GM19238 (cell line): ENCODE results near the gene CHRNE.
A peak's percentile ranks its signal among the peaks of the same experiment; 100 is the strongest.
"Not testable (repeated sequence)": the region's sequence is repeated elsewhere in the genome, so short reads cannot be mapped to it uniquely, and the experiment has no call there.

ENCODE experiments used
- DNase-seq: peaks from one replicate; pipeline ENCODE4 v3.0.0; 2011; ENCODE audit warnings: low spot score; ENCODE audit not compliant: insufficient read length

The CHRNE gene

DNA sequence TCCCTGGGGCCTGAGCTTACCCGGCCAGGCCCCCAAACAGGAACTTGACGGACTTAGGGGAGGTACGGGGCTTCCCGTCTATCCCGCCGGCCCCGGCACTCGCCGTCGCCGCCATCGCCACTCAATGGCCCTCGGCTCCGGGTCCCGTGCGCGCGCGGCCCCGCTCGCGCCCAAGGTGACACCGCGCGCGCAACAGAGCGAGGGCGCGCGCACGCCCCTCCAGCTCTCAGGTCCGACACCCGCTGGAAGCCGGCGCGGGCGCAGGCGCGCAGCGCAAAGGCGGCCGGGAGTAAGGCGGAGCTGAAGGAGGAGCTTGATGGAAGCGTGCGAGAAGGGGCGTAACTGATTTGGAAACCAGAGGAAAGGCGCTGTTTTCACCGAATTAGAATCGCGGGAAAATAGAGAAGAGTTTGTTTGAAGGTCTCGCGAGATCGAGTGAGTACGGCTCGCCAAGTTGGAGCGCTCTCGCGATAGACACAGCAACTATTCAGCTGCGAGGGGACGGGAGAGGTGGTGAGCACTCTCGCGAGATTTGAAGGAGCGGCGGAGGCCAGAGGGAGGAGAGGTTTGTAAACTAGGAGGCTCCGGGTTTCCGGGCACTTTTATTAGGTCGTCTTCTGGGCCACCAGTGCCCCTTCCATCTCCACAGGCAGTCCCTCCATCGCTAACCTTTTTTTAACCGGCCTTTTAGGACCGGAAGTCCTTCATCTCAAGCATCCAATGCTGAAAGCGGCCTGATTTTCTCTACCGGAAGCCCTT lies 37.1 kb upstream of the CHRNE start, which contains the start of the genes RNF167 and SLC25A11:
Gene RNF167, plus strand, starts transcription at position 473 of the 759 bp plus-strand sequence. CDS start 642 bp downstream, outside the sequence.
Gene SLC25A11, minus strand, starts transcription at position 251 of the 759 bp plus-strand sequence. Its CDS starts 136 bp downstream, at position 115.
- peak; percentile 93 for DNase-seq

DNA sequence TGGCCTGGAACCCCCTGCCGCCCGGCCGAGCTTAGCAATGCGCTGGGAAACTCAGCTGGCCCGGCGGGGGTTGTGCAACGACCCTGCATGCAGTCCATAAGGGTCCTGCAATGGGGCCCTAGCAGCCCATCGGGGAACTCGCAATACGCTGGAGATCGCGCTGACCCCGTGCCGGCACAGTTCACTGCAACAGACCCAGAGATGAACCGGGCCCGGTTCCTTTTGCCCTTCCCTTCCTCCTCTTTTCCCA lies 36.6 kb upstream of the CHRNE start:
- DNase-seq: no peak

DNA sequence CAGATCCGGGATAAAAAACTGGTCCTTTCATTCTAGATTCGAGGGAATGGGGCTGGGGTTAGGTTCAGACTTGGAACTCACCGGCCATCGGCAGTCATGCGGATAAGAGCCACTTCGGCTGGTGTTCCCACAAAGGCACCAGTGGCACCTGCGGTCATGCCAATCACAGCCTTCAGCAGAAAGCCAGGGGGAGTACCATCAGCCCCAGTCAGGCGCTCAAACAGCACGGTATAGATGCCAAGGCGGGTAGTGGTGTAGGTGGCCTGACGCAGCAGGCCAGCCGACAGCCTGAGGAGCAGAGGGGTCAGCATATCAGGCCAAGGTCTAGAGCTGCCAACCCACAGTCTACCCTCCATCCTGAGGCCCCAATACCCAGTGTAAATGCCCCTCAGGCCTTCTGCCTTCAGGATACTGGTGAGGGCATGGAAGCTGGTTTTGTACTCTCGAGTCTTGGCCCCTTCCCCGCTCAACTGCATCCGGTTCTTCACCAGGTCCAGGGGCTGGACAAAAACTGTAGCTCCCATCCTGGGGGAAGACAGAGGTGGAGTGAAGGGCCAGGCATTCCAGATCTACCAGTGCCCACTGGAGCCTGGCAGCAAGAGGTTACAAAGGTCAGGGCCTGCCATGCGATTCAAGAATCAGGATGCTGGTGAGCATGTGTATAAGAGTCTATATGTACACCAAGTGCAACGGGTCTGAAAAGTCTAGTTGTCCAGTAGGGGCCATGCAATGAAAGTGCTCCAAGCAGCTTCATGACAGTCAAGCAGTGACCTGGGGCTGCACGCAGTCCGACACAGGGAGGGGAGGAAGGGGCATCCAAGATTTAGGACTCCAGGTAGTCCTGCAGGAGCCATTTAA lies 36.0 kb upstream of the CHRNE start:
- DNase-seq: no peak

DNA sequence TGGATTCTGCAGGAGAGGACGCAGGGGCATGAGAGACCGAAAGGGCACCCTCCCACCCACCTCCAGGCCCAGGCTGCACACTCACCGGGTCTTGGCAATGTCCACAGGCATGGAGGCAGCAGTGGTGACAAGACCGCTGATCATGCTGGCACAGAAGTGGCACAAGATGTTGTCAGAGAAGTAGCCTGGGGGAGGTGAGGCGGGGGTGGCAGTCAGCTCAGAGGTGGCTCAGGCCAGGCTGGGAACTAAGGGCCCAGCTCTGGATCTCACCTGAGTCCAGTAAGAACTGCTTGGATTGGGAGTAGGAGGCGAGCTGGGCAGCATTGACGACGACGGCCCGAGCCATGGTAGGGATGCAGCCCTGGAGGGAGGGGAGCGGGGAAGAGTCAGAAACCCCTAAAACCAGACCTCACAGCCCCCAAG lies 35.2 kb upstream of the CHRNE start:
- DNase-seq: no peak

DNA sequence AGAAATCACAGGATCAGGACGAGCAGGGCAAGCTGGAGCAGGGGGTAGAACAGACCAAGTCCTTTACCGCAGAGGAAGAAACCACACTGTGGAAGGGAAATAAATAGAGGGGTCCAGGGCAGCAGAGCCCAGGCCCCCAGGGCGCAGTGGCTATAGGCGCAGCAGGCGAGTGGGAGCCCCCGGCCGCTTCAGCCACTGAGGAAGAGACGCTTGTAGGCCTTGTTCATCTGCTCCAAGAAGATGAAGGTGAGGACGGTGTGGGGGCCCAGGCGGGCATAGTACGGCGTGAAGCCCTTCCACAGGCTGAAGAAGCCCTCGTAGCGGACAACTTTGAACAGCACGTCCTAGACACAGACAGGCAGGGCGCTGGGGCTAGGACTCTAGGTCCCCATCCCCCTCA lies 34.7 kb upstream of the CHRNE start:
- DNase-seq: no peak

DNA sequence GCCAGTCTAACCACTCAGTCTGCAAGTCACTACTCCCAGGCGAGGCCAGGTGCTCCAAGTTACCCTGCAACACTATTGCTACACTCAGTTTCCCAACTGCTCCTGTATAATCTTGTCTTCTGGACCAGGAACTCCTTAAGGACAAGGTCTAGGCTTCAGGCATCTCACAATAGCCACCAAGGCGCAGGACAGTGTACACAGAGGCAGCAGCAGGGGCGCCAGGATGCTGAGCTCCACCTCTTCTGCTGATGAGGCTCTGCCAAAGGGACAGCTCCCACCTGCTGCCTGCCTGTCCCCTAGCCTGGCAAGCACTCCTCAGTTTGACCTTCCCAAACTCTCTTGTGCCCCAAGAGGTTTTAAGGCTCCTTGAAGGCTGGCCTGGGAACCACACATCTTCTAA lies 33.5 kb upstream of the CHRNE start:
- no peak for DNase-seq

DNA sequence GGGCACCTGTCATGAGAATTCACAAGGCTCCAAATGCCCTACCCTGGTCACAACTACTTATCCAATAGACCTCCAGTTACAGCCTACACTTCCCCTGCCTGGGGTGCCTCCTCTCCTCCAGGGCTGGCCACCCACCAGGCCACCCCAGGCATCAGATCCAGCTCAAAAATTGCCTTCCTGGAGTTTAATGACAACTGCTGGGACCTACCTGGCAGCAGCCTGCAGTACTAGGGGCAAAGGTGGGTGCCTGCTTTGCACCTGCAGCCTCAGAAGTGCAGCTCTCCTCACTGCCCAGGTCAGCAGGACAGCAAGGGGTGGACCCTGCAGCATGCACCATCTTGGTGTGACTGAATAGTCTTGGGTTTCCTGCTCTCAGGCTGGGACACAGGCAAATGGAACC lies 32.8 kb upstream of the CHRNE start:
- DNase-seq: no peak

DNA sequence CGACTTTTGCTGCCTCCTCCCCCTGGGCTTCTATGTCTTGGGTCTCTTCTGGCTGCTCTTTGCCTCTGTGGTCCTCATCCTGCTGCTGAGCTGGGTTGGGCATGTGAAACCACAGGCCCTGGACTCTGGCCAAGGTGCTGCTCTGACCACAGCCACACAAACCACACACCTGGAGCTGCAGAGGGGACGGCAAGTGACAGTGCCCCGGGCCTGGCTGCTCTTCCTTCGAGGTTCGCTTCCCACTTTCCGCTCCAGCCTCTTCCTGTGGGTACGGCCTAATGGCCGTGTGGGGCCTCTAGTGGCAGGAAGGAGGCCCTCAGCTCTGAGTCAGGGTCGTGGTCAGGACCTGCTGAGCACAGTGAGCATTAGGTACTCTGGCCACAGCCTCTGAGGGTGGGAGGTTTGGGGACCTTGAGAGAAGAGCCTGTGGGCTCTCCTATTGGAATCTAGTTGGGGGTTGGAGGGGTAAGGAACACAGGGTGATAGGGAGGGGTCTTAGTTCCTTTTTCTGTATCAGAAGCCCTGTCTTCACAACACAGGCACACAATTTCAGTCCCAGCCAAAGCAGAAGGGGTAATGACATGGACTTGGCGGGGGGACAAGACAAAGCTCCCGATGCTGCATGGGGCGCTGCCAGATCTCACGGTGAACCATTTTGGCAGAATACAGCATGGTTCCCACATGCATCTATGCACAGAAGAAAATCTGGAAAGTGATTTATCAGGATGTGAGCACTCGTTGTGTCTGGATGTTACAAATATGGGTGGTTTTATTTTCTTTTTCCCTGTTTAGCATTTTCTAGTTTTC lies 31.5 kb upstream of the CHRNE start:
- DNase-seq: peak; percentile 42

DNA sequence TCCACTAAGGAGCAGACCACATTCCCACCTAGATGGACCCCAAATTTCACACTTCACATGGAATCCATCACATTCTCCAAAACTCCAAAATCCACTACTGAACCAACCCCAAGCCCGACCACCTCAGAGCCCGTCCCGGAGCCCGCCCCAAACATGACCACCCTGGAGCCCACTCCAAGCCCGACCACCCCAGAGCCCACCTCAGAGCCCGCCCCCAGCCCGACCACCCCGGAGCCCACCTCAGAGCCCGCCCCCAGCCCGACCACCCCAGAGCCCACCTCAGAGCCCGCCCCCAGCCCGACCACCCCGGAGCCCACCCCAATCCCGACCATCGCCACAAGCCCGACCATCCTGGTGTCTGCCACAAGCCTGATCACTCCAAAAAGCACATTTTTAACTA lies 30.7 kb upstream of the CHRNE start:
- no peak for DNase-seq

DNA sequence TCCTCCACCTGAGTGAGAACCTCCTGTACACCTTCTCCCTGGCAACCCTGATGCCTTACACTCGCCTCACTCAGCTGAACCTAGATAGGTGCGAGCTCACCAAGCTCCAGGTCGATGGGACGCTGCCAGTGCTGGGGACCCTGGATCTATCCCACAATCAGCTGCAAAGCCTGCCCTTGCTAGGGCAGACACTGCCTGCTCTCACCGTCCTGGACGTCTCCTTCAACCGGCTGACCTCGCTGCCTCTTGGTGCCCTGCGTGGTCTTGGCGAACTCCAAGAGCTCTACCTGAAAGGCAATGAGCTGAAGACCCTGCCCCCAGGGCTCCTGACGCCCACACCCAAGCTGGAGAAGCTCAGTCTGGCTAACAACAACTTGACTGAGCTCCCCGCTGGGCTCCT lies 29.9 kb upstream of the CHRNE start:
- DNase-seq: no peak

DNA sequence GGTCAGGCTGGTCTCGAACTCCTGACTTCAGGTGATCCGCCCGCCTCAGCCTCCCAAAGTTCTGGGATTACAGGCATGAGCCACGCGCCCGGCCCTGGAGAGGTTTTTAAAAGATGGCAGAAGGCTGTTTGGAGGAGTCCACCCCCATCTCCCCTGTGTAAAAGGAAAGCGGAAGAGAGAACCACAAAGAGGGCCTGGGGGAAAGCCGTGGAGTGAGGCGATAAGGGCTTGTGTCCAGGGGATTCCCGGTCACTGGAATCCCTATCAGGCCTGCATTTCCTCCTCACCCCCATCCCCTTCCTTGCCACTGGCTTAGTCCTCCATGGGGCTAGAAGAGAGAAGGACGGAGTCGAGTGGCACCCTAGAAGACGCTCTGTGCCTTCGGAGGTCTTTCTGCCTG lies 29.1 kb upstream of the CHRNE start, which contains the start of gene GP1BA:
Gene GP1BA, plus strand, starts transcription at position 315 of the 400 bp plus-strand sequence. CDS start 328 bp downstream, outside the sequence.
- peak; percentile 28 for DNase-seq

DNA sequence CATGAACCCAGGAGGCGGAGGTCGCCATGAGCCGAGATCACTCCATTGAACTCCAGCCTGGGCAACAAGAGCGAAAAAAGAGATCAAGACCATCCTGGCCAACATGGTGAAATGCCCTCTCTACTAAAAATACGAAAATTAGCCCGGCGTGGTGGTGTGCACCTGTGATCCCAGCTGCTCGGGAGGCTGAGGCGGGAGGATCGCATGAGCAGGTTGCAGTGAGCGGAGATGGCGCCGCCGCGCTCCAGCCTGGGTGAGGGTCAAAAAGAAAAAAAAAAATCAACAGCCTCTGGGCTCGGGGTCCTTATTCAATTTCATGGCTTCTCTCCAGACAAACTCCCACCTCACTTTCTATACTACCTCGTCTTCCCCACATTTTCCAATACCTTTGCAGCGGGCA lies 26.0 kb upstream of the CHRNE start:
- no peak for DNase-seq

DNA sequence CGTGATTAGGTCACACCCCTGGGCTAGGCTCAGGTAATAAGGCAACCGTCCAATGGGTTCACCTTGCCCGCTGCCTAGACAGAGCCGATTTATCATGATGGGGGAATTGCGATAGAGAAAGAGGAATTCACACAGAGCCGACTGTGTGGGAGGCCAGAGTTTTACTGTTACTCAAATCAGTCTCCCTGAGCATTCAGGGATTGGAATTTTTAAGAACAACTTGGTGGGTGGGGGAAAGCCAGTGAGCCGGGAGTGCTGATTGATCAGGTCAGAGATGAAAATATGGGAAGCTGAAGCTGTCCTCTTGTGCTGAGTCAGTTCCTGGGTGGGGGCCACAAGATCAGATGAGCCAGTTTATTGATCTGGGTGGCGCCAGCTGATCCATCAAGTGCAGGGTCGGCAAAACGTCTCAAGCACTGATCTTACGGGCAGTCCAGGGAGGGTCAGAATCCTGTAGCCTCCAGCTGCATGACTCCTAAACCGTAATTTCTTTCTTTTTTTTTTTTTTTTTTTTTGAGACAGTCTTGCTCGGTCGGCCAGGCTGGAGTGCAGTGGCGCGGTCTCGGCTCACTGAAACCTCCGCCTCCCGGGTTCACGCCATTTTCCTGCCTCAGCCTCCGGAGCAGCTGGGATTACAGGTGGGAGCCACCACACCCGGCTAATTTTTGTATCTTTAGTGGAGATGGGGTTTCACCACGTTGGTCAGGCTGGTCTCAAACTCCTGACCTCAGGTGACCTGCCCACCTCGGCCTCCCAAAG lies 23.9 kb upstream of the CHRNE start:
- not testable (repeated sequence) for DNase-seq

DNA sequence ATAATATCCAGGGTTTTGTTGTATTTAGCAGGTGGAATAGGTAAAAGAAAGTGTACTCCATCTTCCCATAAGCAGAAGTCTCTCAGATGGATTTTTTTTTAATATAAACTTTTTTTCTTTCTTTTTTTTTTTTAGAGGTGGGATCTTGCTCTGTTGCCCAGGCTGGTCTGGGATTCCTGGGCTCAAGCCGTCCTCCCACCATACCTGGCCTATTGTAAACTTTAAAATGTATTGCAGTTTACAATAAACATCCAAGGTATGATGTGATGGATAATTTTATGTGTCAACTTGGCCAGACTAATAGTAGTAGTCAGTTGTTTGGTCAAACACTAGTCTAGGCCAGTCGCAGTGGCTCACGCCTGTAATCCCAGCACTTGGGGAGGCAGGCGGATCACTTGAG lies 18.4 kb upstream of the CHRNE start:
- no peak for DNase-seq

DNA sequence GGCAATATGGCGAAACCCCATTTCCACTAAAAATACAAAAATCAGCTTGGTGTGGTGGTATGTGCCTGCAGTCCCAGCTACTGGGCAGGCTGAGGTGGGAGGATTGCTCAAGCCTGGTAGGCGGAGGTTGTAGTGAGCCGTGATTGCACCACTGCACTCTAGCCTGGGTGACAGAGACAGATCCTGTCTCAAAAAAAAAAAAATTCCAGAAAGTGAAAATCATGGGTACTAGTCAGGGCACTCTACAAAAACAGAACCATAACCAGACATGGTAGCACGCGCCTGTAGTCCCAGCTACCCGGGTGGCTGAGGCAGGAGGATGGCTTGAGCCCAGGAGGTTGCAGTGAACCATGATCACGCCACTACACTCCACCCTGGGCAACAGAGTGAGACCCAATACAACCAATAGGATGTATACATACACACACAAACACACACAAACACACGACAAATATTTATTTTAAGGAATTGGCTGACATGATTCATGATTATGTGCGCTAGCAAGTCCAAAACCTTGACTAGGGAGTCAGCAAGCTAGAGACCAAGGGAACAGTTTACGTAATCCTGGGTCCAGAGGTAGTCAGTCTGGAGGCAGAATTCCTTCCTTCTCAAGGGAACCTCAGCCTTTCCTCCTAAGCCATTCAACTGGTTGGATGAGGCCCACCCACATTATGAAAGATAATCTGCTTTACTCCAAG lies 17.6 kb upstream of the CHRNE start:
- DNase-seq: no peak

DNA sequence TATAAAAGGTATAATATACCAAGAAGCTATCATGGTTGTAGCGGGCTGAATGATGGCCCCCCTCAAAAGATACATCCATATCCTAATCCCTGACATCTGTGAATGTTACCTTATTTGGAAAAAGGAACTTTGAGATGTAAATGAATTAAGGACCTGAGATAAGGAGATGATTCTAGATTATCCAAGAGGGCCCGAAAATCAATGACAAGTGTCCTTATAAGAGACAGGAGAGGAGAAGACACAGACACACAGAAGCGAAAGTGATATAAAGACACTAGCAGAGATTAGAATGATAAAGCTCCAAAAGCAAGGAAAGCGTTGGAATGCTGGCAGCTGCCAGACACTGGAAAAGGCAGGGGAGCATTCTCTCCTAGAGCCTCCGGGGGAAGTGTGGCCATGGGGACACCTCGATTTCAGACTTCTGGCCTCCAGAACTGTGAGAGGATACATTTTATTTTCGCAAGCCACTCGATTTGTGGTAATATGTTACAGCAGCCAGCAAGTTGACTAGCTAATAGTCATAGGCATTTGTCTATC lies 16.7 kb upstream of the CHRNE start:
- no peak for DNase-seq

DNA sequence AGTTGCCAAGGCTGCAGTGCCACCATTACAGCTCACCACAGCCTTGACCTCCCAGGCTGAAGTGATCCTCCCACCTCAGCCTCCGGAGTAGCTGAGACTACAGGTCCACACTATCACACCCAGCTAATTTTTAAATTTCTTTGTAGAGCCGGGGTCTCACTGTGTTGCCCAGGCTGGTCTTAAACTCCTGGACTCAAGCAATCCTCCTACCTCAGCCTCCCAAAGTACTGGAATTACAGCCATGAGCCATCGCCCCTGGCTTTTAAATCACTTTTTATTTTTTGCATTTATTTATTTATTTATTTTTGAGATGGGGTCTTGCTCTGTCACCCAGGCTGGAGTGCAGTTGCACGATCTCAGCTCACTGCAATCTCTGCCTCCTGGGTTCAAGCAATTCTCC lies 11.7 kb upstream of the CHRNE start:
- not testable (repeated sequence) for DNase-seq

DNA sequence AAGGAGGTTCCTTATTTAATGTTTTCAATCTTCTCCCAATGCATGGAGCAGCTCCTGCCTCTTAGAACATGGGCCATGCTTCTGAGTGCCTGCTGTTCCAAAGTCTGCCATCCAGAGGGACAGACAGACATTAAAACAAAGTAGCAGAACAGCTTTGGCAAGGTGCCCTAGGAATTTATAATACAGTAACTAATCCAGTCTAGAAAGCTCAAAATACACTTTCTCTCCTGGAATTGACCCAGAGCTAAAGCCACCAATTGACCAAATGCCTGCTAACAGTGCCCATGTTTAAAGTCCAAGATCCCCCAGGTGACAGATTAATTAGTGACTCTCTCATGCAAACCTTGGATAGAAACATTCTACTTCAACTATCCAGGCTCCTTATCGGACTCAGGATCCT lies 11.1 kb upstream of the CHRNE start:
- no peak for DNase-seq

DNA sequence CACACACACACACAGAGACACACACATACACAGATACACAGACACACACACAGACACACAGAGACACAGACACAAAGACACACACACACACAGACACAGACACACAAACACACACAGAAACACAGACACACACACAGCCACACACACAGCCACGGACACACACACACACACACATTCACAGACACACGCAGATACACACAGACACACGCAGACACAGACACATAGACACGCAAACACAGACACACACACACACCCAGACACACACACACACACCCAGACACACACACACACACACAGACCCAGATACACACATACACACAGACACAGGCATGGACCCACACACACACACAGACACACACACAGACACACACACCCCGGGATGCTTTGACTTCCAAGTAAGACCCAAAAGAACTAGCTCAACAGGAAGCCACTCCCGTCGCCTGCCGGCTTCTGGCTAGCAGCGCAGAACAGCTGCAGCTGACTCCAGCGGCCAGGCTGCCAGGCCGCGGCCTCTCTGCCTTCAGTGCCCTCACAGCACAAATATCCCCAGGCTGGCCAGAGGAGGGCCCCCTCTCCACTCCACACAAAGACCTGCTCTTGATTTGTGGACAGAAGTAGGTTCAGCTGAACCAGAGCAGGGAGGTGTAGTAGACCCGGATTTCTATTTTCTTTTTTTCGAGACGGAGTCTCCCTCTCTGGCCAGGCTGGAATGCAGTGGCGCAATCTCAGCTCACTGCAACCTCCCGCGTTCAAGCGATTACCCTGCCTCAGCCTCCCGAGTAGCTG lies 6.0 kb upstream of the CHRNE start:
- peak; percentile 63 for DNase-seq
